CD4-positive, alpha-beta T cell (primary cell): ENCODE results near the gene MYOF. TPM values are rescaled to one million over a fixed set of nuclear protein-coding genes. Genes with fewer than 3 reads are reported as not detected.

Experiments used
- ATAC-seq: fragments of 200-7000 bp; cut with Tn5 transposase; one replicate; pipeline ENCODE4 v1.10.0; 2022; ENCODE audit warnings: mild to moderate bottlenecking; ENCODE audit not compliant: poor library complexity
- CTCF ChIA-PET: fragments of 350-600 bp; sonication (Branson Sonifier 250); formaldehyde crosslinking; loops from one replicate; lab custom pipeline; 2021; ENCODE audit warnings: antibody characterized with exemption, inconsistent platforms; lab: Charles Lee
- POLR2A ChIA-PET: fragments of 350-600 bp; sonication (Branson Sonifier 250); formaldehyde crosslinking; loops from one replicate; lab custom pipeline; 2021; ENCODE audit warnings: antibody characterized with exemption, inconsistent platforms; lab: Charles Lee
- DNase-seq, 14 experiments: peaks; one replicate each; pipeline ENCODE4 v3.0.0-alpha.2; 2013 to 2020; ENCODE audit warnings: mixed read lengths in 2 of 14
- H3K27ac ChIP-seq, 2 donors: one replicate each; pipeline versions ENCODE4 v1.5.1 to v1.7.0; 2013; ENCODE audit warnings: low read length in 2 of 2, low read depth in 1 of 2, mild to moderate bottlenecking in 1 of 2
- H3K27me3 ChIP-seq, 2 experiments: 1 replicate in 1 of 2; 2 replicates in 1 of 2; pipeline versions ENCODE4 v1.6.1 to v1.7.0; 2013; ENCODE audit warnings: low read length in 2 of 2, control low read depth in 1 of 2, mild to moderate bottlenecking in 1 of 2, moderate library complexity in 1 of 2; ENCODE audit not compliant: insufficient read depth in 2 of 2, control insufficient read depth in 1 of 2
- H3K36me3 ChIP-seq: one replicate; pipeline ENCODE4 v1.6.1; 2013; ENCODE audit warnings: low read length, control low read depth; ENCODE audit not compliant: insufficient read depth
- H3K4me1 ChIP-seq: one replicate; pipeline ENCODE4 v1.6.1; 2013; ENCODE audit warnings: low read length, control low read depth; ENCODE audit not compliant: insufficient read depth
- H3K4me3 ChIP-seq: one replicate; pipeline ENCODE4 v1.5.1; 2013; ENCODE audit warnings: mild to moderate bottlenecking, low read length, moderate library complexity
- H3K9me3 ChIP-seq, 2 experiments: 1 replicate in 1 of 2; 2 replicates in 1 of 2; pipeline versions ENCODE4 v1.6.1 to v1.7.0; 2013; ENCODE audit warnings: low read length in 2 of 2, mild to moderate bottlenecking in 2 of 2, control low read depth in 1 of 2, moderate library complexity in 1 of 2; ENCODE audit not compliant: control insufficient read depth in 1 of 2, insufficient read depth in 1 of 2
- H3K27ac Mint-ChIP-seq: one replicate; pipeline ENCODE4 v1.8.0; 2020; ENCODE audit warnings: mixed read lengths
- H3K27me3 Mint-ChIP-seq: one replicate; pipeline ENCODE4 v1.8.0; 2021; ENCODE audit warnings: mixed read lengths
- H3K36me3 Mint-ChIP-seq: one replicate; pipeline ENCODE4 v1.8.0; 2021; ENCODE audit warnings: low read depth, mixed read lengths
- H3K4me1 Mint-ChIP-seq: one replicate; pipeline ENCODE4 v1.8.0; 2021; ENCODE audit warnings: low read depth, mixed read lengths
- H3K4me3 Mint-ChIP-seq: one replicate; pipeline ENCODE4 v1.8.0; 2020; ENCODE audit warnings: mild to moderate bottlenecking, mixed read lengths
- H3K9me3 Mint-ChIP-seq: one replicate; pipeline ENCODE4 v1.8.0; 2020; ENCODE audit warnings: mixed read lengths
- intact Hi-C, 2 experiments: fragments of 100-400 bp; cut with DNase I in 1 of 2; cut with micrococcal nuclease in 1 of 2; formaldehyde crosslinking; loops; one replicate each; pipeline versions ENCODE4 v1.15.1 to v1.9.0; 2023 to 2025; cut with DNase I, micrococcal nuclease
- total RNA-seq, 174 experiments: library from RNA in 2 of 174; stranded (reverse) in 2 of 174; gene quantifications; one replicate each; pipeline ENCODE4 v1.2.3 and lab custom pipeline; 2021 to 2026
- TF ChIP-seq, protein P1 (sequence below): fragments of 200-600 bp; IDR thresholded peaks from one replicate; pipeline ENCODE4 v1.8.0; 2022; ENCODE audit warnings: antibody characterized with exemption, mild to moderate bottlenecking

MYOF gene
- total RNA-seq, 2 experiments from 2014 or later, result 0.14 to 0.27 TPM

DNA sequence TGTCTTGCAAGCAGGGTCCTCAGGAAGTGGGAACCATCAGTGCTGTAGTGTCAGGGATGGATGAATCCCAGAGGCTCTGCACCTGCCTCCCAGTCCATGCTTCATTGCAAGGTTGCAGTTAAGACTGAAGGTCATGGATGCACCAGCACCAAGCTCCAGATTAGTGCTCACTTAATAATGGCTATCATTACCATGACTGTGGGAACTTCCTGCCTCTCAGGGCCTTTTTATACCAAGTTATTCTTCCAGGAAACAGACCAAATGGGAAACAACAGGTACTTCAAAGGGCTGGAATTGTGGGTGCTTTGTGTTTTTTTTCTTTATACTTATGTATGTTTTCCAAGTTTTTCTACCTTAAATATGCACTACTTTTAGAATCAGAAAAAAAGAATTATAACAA lies 210.8 kb downstream of the MYOF start:
- Mint-ChIP-seq H3K27ac (no peak overlapping the region), H3K27me3 (no peaks in the 10 kb centered on the region), H3K4me3 (no peak overlapping the region), H3K4me1 (peaks cover 7% of the 10 kb centered on the region), H3K36me3 (no peaks in the 10 kb centered on the region), H3K9me3 (peaks cover 3% of the 10 kb centered on the region)
- Histone ChIP-seq H3K36me3 (no peaks in the 10 kb centered on the region), H3K27me3 (no peaks in the 10 kb centered on the region), H3K9me3 (no peaks in the 10 kb centered on the region), H3K4me1 (no peaks in the 10 kb centered on the region), H3K27ac (no peak overlapping the region), H3K4me3 (no peak overlapping the region)
- DNase-seq (no peak), ATAC-seq (no peak)
- intact Hi-C loops, result no loop called here
- ChIA-PET POLR2A (no interaction called here), CTCF (no interaction called here)
- TF ChIP-seq, protein P1, sequence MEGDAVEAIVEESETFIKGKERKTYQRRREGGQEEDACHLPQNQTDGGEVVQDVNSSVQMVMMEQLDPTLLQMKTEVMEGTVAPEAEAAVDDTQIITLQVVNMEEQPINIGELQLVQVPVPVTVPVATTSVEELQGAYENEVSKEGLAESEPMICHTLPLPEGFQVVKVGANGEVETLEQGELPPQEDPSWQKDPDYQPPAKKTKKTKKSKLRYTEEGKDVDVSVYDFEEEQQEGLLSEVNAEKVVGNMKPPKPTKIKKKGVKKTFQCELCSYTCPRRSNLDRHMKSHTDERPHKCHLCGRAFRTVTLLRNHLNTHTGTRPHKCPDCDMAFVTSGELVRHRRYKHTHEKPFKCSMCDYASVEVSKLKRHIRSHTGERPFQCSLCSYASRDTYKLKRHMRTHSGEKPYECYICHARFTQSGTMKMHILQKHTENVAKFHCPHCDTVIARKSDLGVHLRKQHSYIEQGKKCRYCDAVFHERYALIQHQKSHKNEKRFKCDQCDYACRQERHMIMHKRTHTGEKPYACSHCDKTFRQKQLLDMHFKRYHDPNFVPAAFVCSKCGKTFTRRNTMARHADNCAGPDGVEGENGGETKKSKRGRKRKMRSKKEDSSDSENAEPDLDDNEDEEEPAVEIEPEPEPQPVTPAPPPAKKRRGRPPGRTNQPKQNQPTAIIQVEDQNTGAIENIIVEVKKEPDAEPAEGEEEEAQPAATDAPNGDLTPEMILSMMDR, result no peak

- ChIA-PET POLR2A (no interaction called here), CTCF (no interaction called here)
- H3K4me1 Mint-ChIP-seq, result peaks cover 7% of the 10 kb centered on the region
- Histone ChIP-seq H3K4me1 (no peaks in the 10 kb centered on the region), H3K27me3 (no peaks in the 10 kb centered on the region), H3K4me3 (no peak overlapping the region), H3K36me3 (no peaks in the 10 kb centered on the region), H3K9me3 (no peaks in the 10 kb centered on the region), H3K27ac (no peak overlapping the region)
- no peaks in the 10 kb centered on the region for H3K27me3 Mint-ChIP-seq
- no peak for DNase-seq
- no peak for ATAC-seq
- intact Hi-C loops, result no loop called here
- no peaks in the 10 kb centered on the region for H3K36me3 Mint-ChIP-seq
- H3K9me3 Mint-ChIP-seq, result peaks cover 3% of the 10 kb centered on the region
- TF ChIP-seq, protein P1, result no peak
- H3K4me3 Mint-ChIP-seq, result no peak overlapping the region
- H3K27ac Mint-ChIP-seq, result no peak overlapping the region
Measured at GRCh38 chr10:93269281-93269680, 212.9 kb downstream of the MYOF start.

DNA sequence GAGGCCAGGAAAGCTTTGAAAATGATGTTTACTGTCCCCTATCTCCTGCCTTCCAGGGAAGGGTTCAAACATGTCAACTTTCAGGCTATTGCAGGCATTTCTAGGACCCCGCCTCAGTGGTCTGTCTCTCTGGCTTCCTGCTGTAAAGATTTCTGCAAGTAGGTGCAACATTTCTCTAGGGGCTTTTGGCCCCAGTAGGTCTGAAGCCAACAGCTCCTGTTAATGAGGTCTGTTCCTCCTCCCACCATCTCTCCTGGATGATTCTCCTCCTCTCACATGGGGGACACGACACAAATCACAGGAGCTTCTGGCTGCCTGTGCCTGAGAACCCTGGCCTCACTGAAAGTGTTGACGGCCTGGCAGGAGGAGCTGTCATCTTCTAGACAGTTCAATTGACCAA lies 214.1 kb downstream of the MYOF start:
- POLR2A ChIA-PET, result no interaction called here
- Mint-ChIP-seq H3K27me3 (no peaks in the 10 kb centered on the region), H3K27ac (no peak overlapping the region), H3K9me3 (peaks cover 3% of the 10 kb centered on the region), H3K36me3 (no peaks in the 10 kb centered on the region), H3K4me1 (peaks cover 7% of the 10 kb centered on the region), H3K4me3 (no peak overlapping the region)
- H3K27me3 ChIP-seq, result no peaks in the 10 kb centered on the region
- H3K4me3 ChIP-seq, result no peak overlapping the region
- DNase-seq (no peak), ATAC-seq (no peak)
- intact Hi-C loops, result no loop called here
- no peaks in the 10 kb centered on the region for H3K36me3 ChIP-seq
- H3K4me1 ChIP-seq, result no peaks in the 10 kb centered on the region
- CTCF ChIA-PET, result no interaction called here
- no peak overlapping the region for H3K27ac ChIP-seq
- TF ChIP-seq, protein P1, result no peak
- no peaks in the 10 kb centered on the region for H3K9me3 ChIP-seq
